Measurements from ENCODE around the gene NOX5. TPM values are rescaled to one million over a fixed set of nuclear protein-coding genes. Genes with fewer than 3 reads are reported as not detected.
"Not testable (repeated sequence)": the region's sequence is repeated elsewhere in the genome, so short reads cannot be mapped to it uniquely, and the experiment has no call there.

The NOX5 gene, protein sequence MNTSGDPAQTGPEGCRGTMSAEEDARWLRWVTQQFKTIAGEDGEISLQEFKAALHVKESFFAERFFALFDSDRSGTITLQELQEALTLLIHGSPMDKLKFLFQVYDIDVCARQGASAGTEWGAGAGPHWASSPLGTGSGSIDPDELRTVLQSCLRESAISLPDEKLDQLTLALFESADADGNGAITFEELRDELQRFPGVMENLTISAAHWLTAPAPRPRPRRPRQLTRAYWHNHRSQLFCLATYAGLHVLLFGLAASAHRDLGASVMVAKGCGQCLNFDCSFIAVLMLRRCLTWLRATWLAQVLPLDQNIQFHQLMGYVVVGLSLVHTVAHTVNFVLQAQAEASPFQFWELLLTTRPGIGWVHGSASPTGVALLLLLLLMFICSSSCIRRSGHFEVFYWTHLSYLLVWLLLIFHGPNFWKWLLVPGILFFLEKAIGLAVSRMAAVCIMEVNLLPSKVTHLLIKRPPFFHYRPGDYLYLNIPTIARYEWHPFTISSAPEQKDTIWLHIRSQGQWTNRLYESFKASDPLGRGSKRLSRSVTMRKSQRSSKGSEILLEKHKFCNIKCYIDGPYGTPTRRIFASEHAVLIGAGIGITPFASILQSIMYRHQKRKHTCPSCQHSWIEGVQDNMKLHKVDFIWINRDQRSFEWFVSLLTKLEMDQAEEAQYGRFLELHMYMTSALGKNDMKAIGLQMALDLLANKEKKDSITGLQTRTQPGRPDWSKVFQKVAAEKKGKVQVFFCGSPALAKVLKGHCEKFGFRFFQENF
- total RNA-seq (2012; rRNA removed): under 0.01 TPM in 1 of 2 replicates, not detected in the other

GRCh38 chr15:69014454-69014853, at the start of gene NOX5:
NOX5 (plus strand) TSS chr15:69014695; CDS start chr15:69014736, 41 bp downstream.
- no peaks in the 10 kb centered on the region for H3K9me3 ChIP-seq (replicated peaks; ENCODE audit: low read length)
- no peak within 1 kb of the TSS for H3K4me2 ChIP-seq (ENCODE audit: low read length)
- H3K4me1 ChIP-seq (ENCODE audit: control insufficient read depth, insufficient read depth, low read length): peaks cover 7% of the 10 kb centered on the region
- no peaks in the 10 kb centered on the region for H3K36me3 ChIP-seq (ENCODE audit: insufficient read depth, low read length)
- H3K9ac ChIP-seq (ENCODE audit: low read depth, low read length): no peak within 1 kb of the TSS
- H3K4me3 ChIP-seq (ENCODE audit: low read length): no peak within 1 kb of the TSS
- peaks cover 29% of the 10 kb centered on the region for H3K27me3 ChIP-seq (ENCODE audit: control insufficient read depth, insufficient read depth, low read length)

- H3K27me3 ChIP-seq (ENCODE audit: control insufficient read depth, insufficient read depth, low read length): peaks cover 61% of the 10 kb centered on the region
- H3K4me1 ChIP-seq (ENCODE audit: control insufficient read depth, insufficient read depth, low read length): no peaks in the 10 kb centered on the region
- H3K9ac ChIP-seq (ENCODE audit: low read depth, low read length): no peak overlapping the region
- peaks cover 4% of the 10 kb centered on the region for H3K9me3 ChIP-seq (replicated peaks; ENCODE audit: low read length)
- H3K36me3 ChIP-seq (ENCODE audit: insufficient read depth, low read length): no peaks in the 10 kb centered on the region
- H3K4me2 ChIP-seq (ENCODE audit: low read length): no peak overlapping the region
- no peak overlapping the region for H3K4me3 ChIP-seq (ENCODE audit: low read length)
Measured at GRCh38 chr15:68966996-68967395, 47.5 kb upstream of the NOX5 start.

DNA sequence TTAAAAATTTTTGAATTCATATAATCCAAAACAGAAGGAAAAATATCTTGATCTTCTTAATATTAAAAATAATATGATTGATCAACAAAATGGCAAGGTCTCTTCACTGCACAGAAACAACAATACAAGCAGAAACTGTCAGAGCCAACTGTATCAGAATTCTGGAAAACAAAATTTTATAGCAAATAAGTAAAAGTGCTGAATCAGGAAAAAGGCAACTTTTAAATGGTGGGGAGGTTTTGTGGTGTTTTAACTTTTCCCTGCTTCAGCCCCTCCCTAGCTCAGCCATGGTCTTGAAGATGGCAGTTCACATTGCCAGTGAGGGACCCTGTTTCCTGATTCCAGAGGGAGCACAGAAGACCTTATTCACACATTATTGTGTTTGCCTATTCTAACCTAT, 46.5 kb upstream of the NOX5 start:
- H3K9ac ChIP-seq (ENCODE audit: low read depth, low read length): no peak overlapping the region
- no peaks in the 10 kb centered on the region for H3K4me1 ChIP-seq (ENCODE audit: control insufficient read depth, insufficient read depth, low read length)
- no peaks in the 10 kb centered on the region for H3K36me3 ChIP-seq (ENCODE audit: insufficient read depth, low read length)
- H3K4me3 ChIP-seq (ENCODE audit: low read length): no peak overlapping the region
- H3K9me3 ChIP-seq (replicated peaks; ENCODE audit: low read length): peaks cover 4% of the 10 kb centered on the region
- H3K27me3 ChIP-seq (ENCODE audit: control insufficient read depth, insufficient read depth, low read length): peaks cover 62% of the 10 kb centered on the region
- H3K4me2 ChIP-seq (ENCODE audit: low read length): no peak overlapping the region

GRCh38 chr15:68969298-68969697, 45.2 kb upstream of the NOX5 start:
- H3K4me3 ChIP-seq (ENCODE audit: low read length): no peak overlapping the region
- H3K9me3 ChIP-seq (replicated peaks; ENCODE audit: low read length): peaks cover 4% of the 10 kb centered on the region
- H3K36me3 ChIP-seq (ENCODE audit: insufficient read depth, low read length): no peaks in the 10 kb centered on the region
- H3K4me1 ChIP-seq (ENCODE audit: control insufficient read depth, insufficient read depth, low read length): no peaks in the 10 kb centered on the region
- H3K9ac ChIP-seq (ENCODE audit: low read depth, low read length): no peak overlapping the region
- peaks cover 59% of the 10 kb centered on the region for H3K27me3 ChIP-seq (ENCODE audit: control insufficient read depth, insufficient read depth, low read length)
- H3K4me2 ChIP-seq (ENCODE audit: low read length): no peak overlapping the region

- H3K4me1 ChIP-seq (ENCODE audit: control insufficient read depth, insufficient read depth, low read length): no peaks in the 10 kb centered on the region
- no peak overlapping the region for H3K4me3 ChIP-seq (ENCODE audit: low read length)
- H3K4me2 ChIP-seq (ENCODE audit: low read length): no peak overlapping the region
Measured at GRCh38 chr15:68972201-68973065, 42.1 kb upstream of the NOX5 start.

GRCh38 chr15:68975651-68976160, 38.8 kb upstream of the NOX5 start:
- H3K4me2 ChIP-seq (ENCODE audit: low read length); H3K4me3 ChIP-seq (ENCODE audit: low read length); H3K4me1 ChIP-seq (ENCODE audit: control insufficient read depth, insufficient read depth, low read length); H3K9me3 ChIP-seq (replicated peaks; ENCODE audit: low read length); H3K36me3 ChIP-seq (ENCODE audit: insufficient read depth, low read length); H3K9ac ChIP-seq (ENCODE audit: low read depth, low read length): not testable (repeated sequence)
- peaks cover 48% of the 10 kb centered on the region for H3K27me3 ChIP-seq (ENCODE audit: control insufficient read depth, insufficient read depth, low read length)

More at GRCh38 chr15:68972201-68973065, 42.1 kb upstream of the NOX5 start:
- Histone ChIP-seq H3K36me3 (ENCODE audit: insufficient read depth, low read length) (no peaks in the 10 kb centered on the region), H3K27me3 (ENCODE audit: control insufficient read depth, insufficient read depth, low read length) (peaks cover 46% of the 10 kb centered on the region), H3K9ac (ENCODE audit: low read depth, low read length) (no peak overlapping the region), H3K9me3 (replicated peaks; ENCODE audit: low read length) (peaks cover 4% of the 10 kb centered on the region)

- H3K9ac ChIP-seq (ENCODE audit: low read depth, low read length); H3K4me3 ChIP-seq (ENCODE audit: low read length); H3K9me3 ChIP-seq (replicated peaks; ENCODE audit: low read length); H3K4me2 ChIP-seq (ENCODE audit: low read length); H3K4me1 ChIP-seq (ENCODE audit: control insufficient read depth, insufficient read depth, low read length); H3K36me3 ChIP-seq (ENCODE audit: insufficient read depth, low read length): not testable (repeated sequence)
- H3K27me3 ChIP-seq (ENCODE audit: control insufficient read depth, insufficient read depth, low read length): peaks cover 46% of the 10 kb centered on the region
Measured at GRCh38 chr15:68977426-68977825, 37.1 kb upstream of the NOX5 start.

DNA sequence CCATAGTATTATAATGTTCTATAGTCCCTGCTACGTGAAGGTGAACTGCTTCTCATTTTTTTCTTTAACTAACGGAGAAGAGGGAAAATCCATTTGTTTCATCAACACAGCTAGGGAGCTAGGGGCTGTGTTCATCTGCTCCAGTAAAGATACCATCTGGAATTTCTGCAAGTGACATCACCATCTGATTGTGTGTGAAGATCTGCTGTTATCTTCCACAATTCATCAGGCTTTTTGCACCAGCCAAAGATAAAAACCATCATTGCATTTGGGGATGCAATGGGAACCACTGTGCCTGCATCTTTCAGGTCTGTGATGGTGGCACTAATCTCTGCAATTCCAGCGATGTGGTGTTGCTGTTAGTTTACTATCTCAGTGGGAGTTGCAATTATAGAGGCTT, 35.5 kb upstream of the NOX5 start:
- no peak overlapping the region for H3K4me3 ChIP-seq (ENCODE audit: low read length)
- peaks cover 50% of the 10 kb centered on the region for H3K27me3 ChIP-seq (ENCODE audit: control insufficient read depth, insufficient read depth, low read length)
- H3K4me2 ChIP-seq (ENCODE audit: low read length): no peak overlapping the region
- no peaks in the 10 kb centered on the region for H3K36me3 ChIP-seq (ENCODE audit: insufficient read depth, low read length)
- no peaks in the 10 kb centered on the region for H3K9me3 ChIP-seq (replicated peaks; ENCODE audit: low read length)
- no peaks in the 10 kb centered on the region for H3K4me1 ChIP-seq (ENCODE audit: control insufficient read depth, insufficient read depth, low read length)
- no peak overlapping the region for H3K9ac ChIP-seq (ENCODE audit: low read depth, low read length)

GRCh38 chr15:68979816-68980215, 34.7 kb upstream of the NOX5 start:
- Histone ChIP-seq H3K9ac (ENCODE audit: low read depth, low read length) (no peak overlapping the region), H3K36me3 (ENCODE audit: insufficient read depth, low read length) (no peaks in the 10 kb centered on the region)

GRCh38 chr15:68980786-68981185, 33.7 kb upstream of the NOX5 start:
- H3K4me2 ChIP-seq (ENCODE audit: low read length): no peak overlapping the region
- no peaks in the 10 kb centered on the region for H3K36me3 ChIP-seq (ENCODE audit: insufficient read depth, low read length)
- no peaks in the 10 kb centered on the region for H3K4me1 ChIP-seq (ENCODE audit: control insufficient read depth, insufficient read depth, low read length)
- H3K9ac ChIP-seq (ENCODE audit: low read depth, low read length): no peak overlapping the region
- H3K9me3 ChIP-seq (replicated peaks; ENCODE audit: low read length): no peaks in the 10 kb centered on the region
- H3K4me3 ChIP-seq (ENCODE audit: low read length): no peak overlapping the region
- H3K27me3 ChIP-seq (ENCODE audit: control insufficient read depth, insufficient read depth, low read length): peaks cover 54% of the 10 kb centered on the region

More at GRCh38 chr15:68979816-68980215, 34.7 kb upstream of the NOX5 start:
- Histone ChIP-seq H3K4me1 (ENCODE audit: control insufficient read depth, insufficient read depth, low read length) (no peaks in the 10 kb centered on the region), H3K9me3 (replicated peaks; ENCODE audit: low read length) (no peaks in the 10 kb centered on the region), H3K27me3 (ENCODE audit: control insufficient read depth, insufficient read depth, low read length) (peaks cover 52% of the 10 kb centered on the region), H3K4me3 (ENCODE audit: low read length) (no peak overlapping the region), H3K4me2 (ENCODE audit: low read length) (no peak overlapping the region)

GRCh38 chr15:68981941-68982340, 32.6 kb upstream of the NOX5 start:
- no peak overlapping the region for H3K4me3 ChIP-seq (ENCODE audit: low read length)
- no peaks in the 10 kb centered on the region for H3K4me1 ChIP-seq (ENCODE audit: control insufficient read depth, insufficient read depth, low read length)
- no peaks in the 10 kb centered on the region for H3K36me3 ChIP-seq (ENCODE audit: insufficient read depth, low read length)
- H3K27me3 ChIP-seq (ENCODE audit: control insufficient read depth, insufficient read depth, low read length): peaks cover 65% of the 10 kb centered on the region
- H3K4me2 ChIP-seq (ENCODE audit: low read length): no peak overlapping the region
- no peak overlapping the region for H3K9ac ChIP-seq (ENCODE audit: low read depth, low read length)
- no peaks in the 10 kb centered on the region for H3K9me3 ChIP-seq (replicated peaks; ENCODE audit: low read length)
